Mesenchymal stem cell (in vitro differentiated cells and primary cell): ENCODE measurements around the gene SORBS1.

Experiments
- DNase-seq: peaks from one replicate; pipeline ENCODE4 v3.0.0-alpha.2; 2013
- H2AFZ ChIP-seq: one replicate; pipeline ENCODE4 v1.6.1; 2013; ENCODE audit warnings: low read depth, mild to moderate bottlenecking, control low read depth, inconsistent platforms, low read length, moderate library complexity
- H2AK5ac ChIP-seq: 2 replicates; pipeline ENCODE4 v1.6.1; 2013; ENCODE audit warnings: low read length, moderate library complexity, mild to moderate bottlenecking, inconsistent platforms; ENCODE audit not compliant: severe bottlenecking
- H2BK120ac ChIP-seq: one replicate; pipeline ENCODE4 v1.6.1; 2013; ENCODE audit warnings: low read depth, mild to moderate bottlenecking, inconsistent platforms, low read length, moderate library complexity
- H2BK12ac ChIP-seq, 2 experiments: one replicate each; pipeline ENCODE4 v1.6.1; 2013; ENCODE audit warnings: inconsistent platforms in 2 of 2, low read length in 2 of 2, mild to moderate bottlenecking in 2 of 2, moderate library complexity in 2 of 2, control low read depth in 1 of 2
- H2BK15ac ChIP-seq: one replicate; pipeline ENCODE4 v1.6.1; 2013; ENCODE audit warnings: mild to moderate bottlenecking, low read depth, inconsistent platforms; ENCODE audit not compliant: poor library complexity, severe bottlenecking
- H2BK5ac ChIP-seq: 2 replicates; pipeline ENCODE4 v1.6.1; 2013; ENCODE audit warnings: low read depth, mild to moderate bottlenecking, low read length, control low read depth, inconsistent platforms; ENCODE audit not compliant: poor library complexity, severe bottlenecking
- H3K14ac ChIP-seq, 2 experiments: one replicate each; pipeline ENCODE4 v1.6.1; 2013; ENCODE audit warnings: inconsistent platforms in 2 of 2, low read length in 2 of 2, control low read depth in 1 of 2, mild to moderate bottlenecking in 1 of 2, moderate library complexity in 1 of 2
- H3K18ac ChIP-seq, 2 experiments: one replicate each; pipeline ENCODE4 v1.6.1; 2013; ENCODE audit warnings: inconsistent platforms in 2 of 2, low read length in 2 of 2, control low read depth in 1 of 2, low read depth in 1 of 2, mild to moderate bottlenecking in 1 of 2
- H3K23ac ChIP-seq, 2 experiments: one replicate each; pipeline ENCODE4 v1.6.1; 2013; ENCODE audit warnings: inconsistent platforms in 2 of 2, low read length in 2 of 2, mild to moderate bottlenecking in 2 of 2, moderate library complexity in 2 of 2, control low read depth in 1 of 2
- H3K27ac ChIP-seq: 2 replicates; pipeline ENCODE4 v1.5.1; 2013; ENCODE audit warnings: mild to moderate bottlenecking, moderate library complexity, low read length, control low read depth, inconsistent platforms; ENCODE audit not compliant: poor library complexity, severe bottlenecking
- H3K27me3 ChIP-seq, 2 experiments: 2 replicates each; pipeline versions ENCODE4 v1.6.1 to v1.7.0; 2013; ENCODE audit warnings: low read length in 2 of 2, mild to moderate bottlenecking in 2 of 2, moderate library complexity in 2 of 2, control low read depth in 1 of 2, inconsistent platforms in 1 of 2; ENCODE audit not compliant: control insufficient read depth in 1 of 2, insufficient read depth in 1 of 2
- H3K36me3 ChIP-seq, 2 experiments: 2 replicates each; pipeline versions ENCODE4 v1.6.1 to v1.7.0; 2013; ENCODE audit warnings: low read length in 2 of 2, control low read depth in 1 of 2, inconsistent platforms in 1 of 2, low read depth in 1 of 2, mild to moderate bottlenecking in 1 of 2; ENCODE audit not compliant: insufficient read depth in 2 of 2, control insufficient read depth in 1 of 2
- H3K4ac ChIP-seq, 2 experiments: one replicate each; pipeline ENCODE4 v1.6.1; 2013; ENCODE audit warnings: inconsistent platforms in 2 of 2, low read length in 2 of 2, mild to moderate bottlenecking in 2 of 2, moderate library complexity in 2 of 2, control low read depth in 1 of 2, low read depth in 1 of 2
- H3K4me1 ChIP-seq: 2 replicates; pipeline ENCODE4 v1.6.1; 2013; ENCODE audit warnings: low read depth, low read length, control low read depth; ENCODE audit not compliant: control insufficient read depth, insufficient read depth
- H3K4me2 ChIP-seq: 2 replicates; pipeline ENCODE4 v1.6.1; 2013; ENCODE audit warnings: low read length, mild to moderate bottlenecking, inconsistent platforms; ENCODE audit not compliant: poor library complexity, severe bottlenecking
- H3K4me3 ChIP-seq, 2 experiments: 2 replicates each; pipeline versions ENCODE4 v1.5.1 to v1.7.0; 2013; ENCODE audit warnings: low read length in 2 of 2, mild to moderate bottlenecking in 2 of 2, control low read depth in 1 of 2, low read depth in 1 of 2; ENCODE audit not compliant: insufficient read depth in 1 of 2
- H3K79me1 ChIP-seq: replicated peaks from 2 replicates; pipeline ENCODE4 v1.6.1; 2013; ENCODE audit warnings: mild to moderate bottlenecking, control low read depth, low read length, inconsistent platforms; ENCODE audit not compliant: poor library complexity, severe bottlenecking
- H3K9ac ChIP-seq: 2 replicates; pipeline ENCODE4 v1.7.0; 2013; ENCODE audit warnings: mild to moderate bottlenecking, low read length, moderate library complexity
- H3K9me3 ChIP-seq: 2 replicates; pipeline ENCODE4 v1.7.0; 2013; ENCODE audit warnings: mild to moderate bottlenecking, low read length; ENCODE audit not compliant: control insufficient read depth
- H4K8ac ChIP-seq: one replicate; pipeline ENCODE4 v1.6.1; 2013; ENCODE audit warnings: inconsistent platforms, mild to moderate bottlenecking, low read length, moderate library complexity
- H4K91ac ChIP-seq: one replicate; pipeline ENCODE4 v1.6.1; 2013; ENCODE audit warnings: mild to moderate bottlenecking, low read length, inconsistent platforms
- WGBS: methylation state at CpG from one replicate; pipeline ENCODE4 v1.1.7; 2013; ENCODE audit warnings: mixed read lengths; 5-methylcytosine and 5-hydroxymethylcytosine counted together

Gene SORBS1

DNA sequence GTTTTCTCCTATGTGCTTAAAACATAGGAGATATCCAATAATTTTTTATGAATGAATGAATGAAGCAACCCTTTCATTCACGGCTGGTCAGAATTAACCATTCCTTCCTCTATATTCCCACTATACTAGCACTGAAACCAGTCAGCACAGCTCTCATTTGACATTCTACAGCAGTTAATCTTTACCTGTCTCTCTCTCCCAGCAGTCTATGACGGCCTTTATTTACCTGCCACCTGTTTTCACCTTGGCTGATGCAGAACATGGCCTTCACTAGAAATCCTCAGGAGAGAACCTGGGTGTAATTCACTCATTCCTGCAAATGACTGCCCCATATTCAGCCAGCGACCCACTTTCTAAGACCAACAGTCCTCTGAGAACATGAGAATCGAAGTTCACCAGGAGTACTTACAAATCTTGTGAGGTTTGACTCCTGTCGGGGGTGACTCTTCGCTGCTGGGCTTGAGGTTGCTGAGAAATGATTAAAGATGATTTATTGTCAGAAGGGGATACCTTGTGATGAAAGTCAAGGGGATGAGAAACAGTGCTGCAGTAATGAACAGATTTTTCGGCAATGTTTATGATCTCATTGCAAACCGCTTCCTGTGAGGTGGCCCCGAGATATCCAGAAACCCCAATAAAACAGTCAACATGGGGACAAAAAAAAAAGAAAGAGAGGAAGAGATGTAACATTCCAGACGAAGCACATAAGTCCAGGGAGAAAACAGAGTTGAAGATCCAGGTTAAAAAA lies 239.4 kb downstream of the SORBS1 start:
- no peaks in the 10 kb centered on the region for H3K79me1 ChIP-seq
- H4K8ac ChIP-seq: no peak overlapping the region
- no peaks in the 10 kb centered on the region for H3K9me3 ChIP-seq
- no peak overlapping the region for H3K18ac ChIP-seq
- no peak overlapping the region for H3K4me2 ChIP-seq
- H2BK15ac ChIP-seq: no peak overlapping the region
- no peak overlapping the region for H3K23ac ChIP-seq
- H3K4me3 ChIP-seq: no peak overlapping the region
- H2BK12ac ChIP-seq: no peak overlapping the region
- H3K27ac ChIP-seq: no peak overlapping the region
- H2BK120ac ChIP-seq: no peak overlapping the region
- no peak overlapping the region for H3K9ac ChIP-seq
- no peak overlapping the region for H3K4ac ChIP-seq
- H3K14ac ChIP-seq: no peak overlapping the region
- no peaks in the 10 kb centered on the region for H3K27me3 ChIP-seq
- H2AK5ac ChIP-seq: peak overlapping the region; percentile 75
- H3K4me1 ChIP-seq: peaks cover 2% of the 10 kb centered on the region
- H2AFZ ChIP-seq: no peak overlapping the region
- no peak for DNase-seq
- WGBS: 53% methylated on average over 10 of the region's 10 CpGs
- H4K91ac ChIP-seq: no peak overlapping the region
- H3K36me3 ChIP-seq: no peaks in the 10 kb centered on the region
- no peak overlapping the region for H2BK5ac ChIP-seq

DNA sequence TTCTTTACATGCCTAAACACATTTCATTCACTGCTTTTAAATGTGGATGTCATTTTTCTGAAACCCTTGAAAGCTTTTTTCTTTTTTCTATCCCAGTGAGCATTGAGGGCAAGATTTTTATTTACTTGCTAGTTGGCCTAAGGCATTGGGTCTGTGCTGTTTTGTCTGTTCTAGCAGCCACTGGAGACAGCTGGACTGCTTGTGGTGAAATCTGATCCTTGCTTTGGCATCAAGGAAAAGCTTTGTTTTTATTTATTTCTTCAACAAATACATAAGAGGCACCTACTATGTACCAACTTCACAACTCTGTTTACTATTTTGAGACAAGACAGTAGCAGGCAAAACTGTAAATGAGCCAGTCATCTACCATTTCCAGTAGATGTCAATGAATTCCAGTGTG lies 241.9 kb downstream of the SORBS1 start:
- no peak overlapping the region for H2AFZ ChIP-seq
- peaks cover 2% of the 10 kb centered on the region for H3K4me1 ChIP-seq
- no peak overlapping the region for H3K9ac ChIP-seq
- no peak overlapping the region for H3K14ac ChIP-seq
- H3K27me3 ChIP-seq: peaks cover 0 to 3% of the 10 kb centered on the region in 2 experiments
- H2BK120ac ChIP-seq: no peak overlapping the region
- no peak overlapping the region for H3K4me2 ChIP-seq
- no peak overlapping the region for H2AK5ac ChIP-seq
- H3K18ac ChIP-seq: no peak overlapping the region
- no peak overlapping the region for H3K4me3 ChIP-seq
- no peaks in the 10 kb centered on the region for H3K79me1 ChIP-seq
- H2BK5ac ChIP-seq: no peak overlapping the region
- H4K91ac ChIP-seq: no peak overlapping the region
- H3K4ac ChIP-seq: no peak overlapping the region
- H2BK15ac ChIP-seq: no peak overlapping the region
- H3K27ac ChIP-seq: no peak overlapping the region
- DNase-seq: peak; percentile 54
- H2BK12ac ChIP-seq: no peak overlapping the region
- no peak overlapping the region for H3K23ac ChIP-seq
- H3K36me3 ChIP-seq: no peaks in the 10 kb centered on the region
- H3K9me3 ChIP-seq: no peaks in the 10 kb centered on the region
- no peak overlapping the region for H4K8ac ChIP-seq

DNA sequence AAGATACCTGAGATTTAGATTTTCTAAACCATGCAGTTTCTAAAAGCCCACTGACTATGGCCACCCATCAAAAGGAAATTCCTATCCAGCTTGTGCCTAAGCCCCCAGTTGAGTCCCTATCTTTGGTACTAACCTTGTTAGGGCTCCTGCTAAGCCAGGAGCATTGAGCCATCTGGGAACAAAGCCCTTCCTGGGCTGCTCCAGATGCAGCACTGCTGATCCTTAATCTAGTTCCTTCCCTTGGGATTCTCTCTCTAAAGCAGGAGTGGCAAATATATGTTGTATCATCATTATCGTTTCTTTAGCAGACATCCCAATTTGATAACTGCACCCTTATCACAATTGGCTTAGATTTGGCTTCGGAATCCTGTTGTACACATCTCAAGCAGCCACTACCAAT lies 245.7 kb downstream of the SORBS1 start:
- Histone ChIP-seq H3K18ac (no peak overlapping the region), H3K23ac (no peak overlapping the region), H2AFZ (no peak overlapping the region), H4K8ac (no peak overlapping the region), H2BK120ac (no peak overlapping the region), H2BK12ac (no peak overlapping the region), H3K9ac (no peak overlapping the region), H3K36me3 (no peaks in the 10 kb centered on the region), H2AK5ac (no peak overlapping the region), H3K4me3 (no peak overlapping the region), H3K4ac (no peak overlapping the region), H3K14ac (no peak overlapping the region), H3K4me2 (no peak overlapping the region), H3K9me3 (no peaks in the 10 kb centered on the region), H3K27ac (no peak overlapping the region), H4K91ac (no peak overlapping the region), H3K79me1 (no peaks in the 10 kb centered on the region), H2BK15ac (no peak overlapping the region), H3K27me3 (peaks cover 0 to 11% of the 10 kb centered on the region in 2 experiments), H3K4me1 (peaks cover 3% of the 10 kb centered on the region), H2BK5ac (no peak overlapping the region)
- DNase-seq: no peak
- 73% methylated on average over 2 of the region's 2 CpGs for WGBS

DNA sequence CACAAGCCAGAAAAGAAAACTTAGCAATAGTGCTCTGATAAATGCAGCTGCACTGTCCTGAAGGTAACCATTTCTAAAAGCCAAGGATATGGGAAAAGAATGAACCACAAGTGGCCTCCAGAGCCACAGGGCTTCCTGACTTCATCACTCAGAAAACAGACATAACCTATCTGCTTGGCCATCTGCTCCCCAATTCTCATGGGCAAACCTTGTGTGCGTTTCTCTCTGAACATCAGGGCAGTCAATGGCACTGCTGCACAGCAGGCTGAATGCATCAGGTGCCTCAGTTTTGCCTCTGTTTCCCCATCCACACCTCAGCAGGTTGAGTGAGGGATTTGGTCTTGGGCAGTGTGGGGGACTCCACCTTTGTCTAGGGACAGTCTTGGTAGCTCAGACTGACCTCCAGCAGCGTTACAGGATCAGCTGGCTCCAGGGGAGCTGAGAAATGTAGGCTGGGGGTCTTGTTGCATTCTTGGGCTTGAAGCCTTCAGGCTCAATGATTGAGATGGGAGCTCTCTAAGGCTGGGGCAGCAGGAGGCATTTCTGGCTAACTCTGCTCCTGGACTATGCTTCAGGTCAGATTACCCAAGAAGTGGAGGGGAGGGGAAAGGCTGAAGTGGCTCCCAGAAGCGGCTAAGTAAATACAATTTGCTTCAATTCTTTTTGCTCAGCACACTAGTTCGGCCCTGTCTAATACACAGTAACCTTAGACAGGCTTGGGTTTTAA lies 246.8 kb downstream of the SORBS1 start:
- H3K18ac ChIP-seq: no peak overlapping the region
- H2AFZ ChIP-seq: no peak overlapping the region
- no peak overlapping the region for H3K4ac ChIP-seq
- H3K4me1 ChIP-seq: peaks cover 4% of the 10 kb centered on the region
- 95% methylated on average over 4 of the region's 4 CpGs for WGBS
- H3K4me3 ChIP-seq: no peak overlapping the region
- H3K27ac ChIP-seq: no peak overlapping the region
- H3K9ac ChIP-seq: no peak overlapping the region
- peak overlapping the region; percentile 31 for H2AK5ac ChIP-seq
- no peak overlapping the region for H2BK120ac ChIP-seq
- peak overlapping the region; percentile 5 for H4K8ac ChIP-seq
- no peaks in the 10 kb centered on the region for H3K79me1 ChIP-seq
- no peak overlapping the region for H3K23ac ChIP-seq
- no peak overlapping the region for H2BK15ac ChIP-seq
- H2BK12ac ChIP-seq: no peak overlapping the region
- H3K9me3 ChIP-seq: no peaks in the 10 kb centered on the region
- no peak overlapping the region for H3K4me2 ChIP-seq
- H3K36me3 ChIP-seq: no peaks in the 10 kb centered on the region
- no peak overlapping the region for H3K14ac ChIP-seq
- peaks cover 0 to 11% of the 10 kb centered on the region in 2 experiments for H3K27me3 ChIP-seq
- H4K91ac ChIP-seq: peak overlapping the region; percentile 14
- no peak for DNase-seq
- no peak overlapping the region for H2BK5ac ChIP-seq
